Breast epithelium (tissue), 4 donors: ENCODE results near the gene SGCA. TPM values are rescaled to one million over a fixed set of nuclear protein-coding genes. Genes with fewer than 3 reads are reported as not detected.

Experiments
- DNase-seq, 2 donors: peaks; one replicate each; pipeline ENCODE4 v3.0.0-alpha.2; 2019; ENCODE audit warnings: low spot score in 2 of 2
- H3K27ac ChIP-seq, 2 donors: fragments of 200-600 bp; sonication (generic) in 1 of 2; one replicate each; pipeline ENCODE4 v1.5.1; 2016 to 2019; ENCODE audit warnings: mild to moderate bottlenecking in 1 of 2
- H3K27me3 ChIP-seq, 2 donors: fragments of 200-600 bp; sonication (generic) in 1 of 2; one replicate each; pipeline versions ENCODE4 v1.5.1 to v1.6.0; 2017 to 2019; ENCODE audit warnings: control low read depth in 1 of 2, mild to moderate bottlenecking in 1 of 2
- H3K36me3 ChIP-seq: fragments of 200-600 bp; one replicate; pipeline ENCODE4 v1.5.1; 2019
- H3K4me1 ChIP-seq, 2 donors: fragments of 200-600 bp; sonication (generic); one replicate each; pipeline ENCODE4 v1.5.1; 2016 to 2019; ENCODE audit warnings: control low read depth in 1 of 2
- H3K4me3 ChIP-seq, 3 donors: fragments of 200-600 bp; sonication (generic); 1 replicate in 2 of 3; 2 replicates in 1 of 3; pipeline ENCODE4 v1.5.1; 2016 to 2019; ENCODE audit warnings: mild to moderate bottlenecking in 3 of 3, moderate library complexity in 2 of 3
- H3K9me3 ChIP-seq, 2 donors: fragments of 200-600 bp; sonication (generic) in 1 of 2; one replicate each; pipeline ENCODE4 v1.5.1; 2016 to 2019; ENCODE audit warnings: control low read depth in 1 of 2
- CTCF ChIP-seq, 3 donors: fragments of 450-650 bp; IDR thresholded peaks; one replicate each; pipeline ENCODE4 v1.5.1; 2016 to 2017; ENCODE audit warnings: antibody characterized with exemption in 3 of 3, mild to moderate bottlenecking in 3 of 3, moderate library complexity in 3 of 3
- POLR2A ChIP-seq: fragments of 450-650 bp; IDR thresholded peaks from one replicate; pipeline ENCODE4 v1.6.1; 2016; ENCODE audit warnings: antibody characterized with exemption, mild to moderate bottlenecking, moderate library complexity
- POLR2AphosphoS5 ChIP-seq, 3 donors: sonication (generic); formaldehyde crosslinking; IDR thresholded peaks; one replicate each; pipeline ENCODE4 v1.6.1; 2017; ENCODE audit warnings: antibody characterized with exemption in 3 of 3
- intact Hi-C: fragments of 100-400 bp; cut with DNase I; formaldehyde crosslinking; loops from one replicate; pipeline ENCODE4 v1.15.1; 2023; ENCODE audit warnings: low total_unique reads
- total RNA-seq, 3 donors: library from RNA; depleted of rRNA; stranded (reverse); fragments of >200 nt; gene quantifications; one replicate each; pipeline ENCODE4 v1.1.0, GENCODE V29; 2016

The SGCA gene
- total RNA-seq, 3 donors from 2014 or later = 0.33 to 2.6 (median 0.73) TPM

- Histone ChIP-seq H3K9me3 (no peaks in the 10 kb centered on the region), H3K36me3 (no peaks in the 10 kb centered on the region), H3K27ac (peak overlapping the region in 1 of 2 donors; percentile 72), H3K4me3 (no peak overlapping the region), H3K4me1 (no peaks in the 10 kb centered on the region), H3K27me3 (no peaks in the 10 kb centered on the region)
- TF ChIP-seq CTCF (IDR thresholded peaks at IDR 0.05) (no peak), POLR2A (no peak), POLR2AphosphoS5 (IDR thresholded peaks at IDR 0.05) (no peak)
- DNase-seq = no peak
- intact Hi-C loops = no loop called here
Observed at GRCh38 chr17:50190603-50191358, 25.0 kb downstream of the SGCA start.

GRCh38 chr17:50191359-50192143, 25.7 kb downstream of the SGCA start:
- DNase-seq = no peak

GRCh38 chr17:50192144-50192617, 26.4 kb downstream of the SGCA start:
- intact Hi-C loops = no loop called here
- H3K9me3 ChIP-seq = no peaks in the 10 kb centered on the region
- H3K27ac ChIP-seq = peak overlapping the region; percentile 10 to 63
- H3K36me3 ChIP-seq = no peaks in the 10 kb centered on the region
- no peaks in the 10 kb centered on the region for H3K27me3 ChIP-seq
- H3K4me1 ChIP-seq = no peaks in the 10 kb centered on the region
- no peak for DNase-seq
- TF ChIP-seq POLR2A = no peak
- TF ChIP-seq POLR2AphosphoS5 (IDR thresholded peaks at IDR 0.05) = no peak
- no peak for TF ChIP-seq CTCF (IDR thresholded peaks at IDR 0.05)
- no peak overlapping the region for H3K4me3 ChIP-seq

More at GRCh38 chr17:50191359-50192143, 25.7 kb downstream of the SGCA start:
- TF ChIP-seq CTCF (IDR thresholded peaks at IDR 0.05) (no peak), POLR2AphosphoS5 (IDR thresholded peaks at IDR 0.05) (no peak), POLR2A (no peak)
- no peaks in the 10 kb centered on the region for H3K36me3 ChIP-seq
- intact Hi-C loops = no loop called here
- H3K9me3 ChIP-seq = no peaks in the 10 kb centered on the region
- no peaks in the 10 kb centered on the region for H3K4me1 ChIP-seq
- H3K27ac ChIP-seq = peak overlapping the region; percentile 10 to 63
- H3K27me3 ChIP-seq = no peaks in the 10 kb centered on the region
- no peak overlapping the region for H3K4me3 ChIP-seq

- H3K4me1 ChIP-seq = no peaks in the 10 kb centered on the region
- H3K27me3 ChIP-seq = no peaks in the 10 kb centered on the region
- intact Hi-C loops = no loop called here
- no peaks in the 10 kb centered on the region for H3K36me3 ChIP-seq
- no peak for TF ChIP-seq POLR2AphosphoS5 (IDR thresholded peaks at IDR 0.05)
- no peak for TF ChIP-seq CTCF (IDR thresholded peaks at IDR 0.05)
- no peak for TF ChIP-seq POLR2A
- H3K9me3 ChIP-seq = no peaks in the 10 kb centered on the region
- no peak for DNase-seq
- H3K27ac ChIP-seq = peak overlapping the region in 1 of 2 donors; percentile 63
- H3K4me3 ChIP-seq = no peak overlapping the region
Observed at GRCh38 chr17:50192618-50193291, 26.9 kb downstream of the SGCA start.
